Body of pancreas (tissue), 4 donors: ENCODE results near the gene SMCO2. TPM values are rescaled to one million over a fixed set of nuclear protein-coding genes. Genes with fewer than 3 reads are reported as not detected.

Source experiments
- ATAC-seq: fragments of 150-250 bp; one replicate; pipeline ENCODE4 v1.9.1; 2016
- DNase-seq, 4 donors: peaks; one replicate each; pipeline ENCODE4 v3.0.0-alpha.2; 2019
- H3K27ac ChIP-seq, 4 donors: fragments of 200-600 bp; sonication (generic); 1 replicate in 3 of 4; 2 replicates in 1 of 4; pipeline versions ENCODE4 v1.5.1 to v1.6.1; 2016 to 2019; ENCODE audit warnings: mild to moderate bottlenecking in 1 of 4, mixed read lengths in 1 of 4, moderate library complexity in 1 of 4
- H3K27me3 ChIP-seq, 2 donors: fragments of 200-600 bp; sonication (generic); one replicate each; pipeline ENCODE4 v1.6.0; 2016; ENCODE audit warnings: mild to moderate bottlenecking in 1 of 2
- H3K36me3 ChIP-seq, 2 donors: fragments of 200-600 bp; sonication (generic); replicated peaks in 1 of 2; 2 replicates each; pipeline ENCODE4 v1.5.1; 2016; ENCODE audit warnings: low read depth in 2 of 2; ENCODE audit not compliant: insufficient read depth in 1 of 2
- H3K4me1 ChIP-seq: fragments of 200-600 bp; sonication (generic); one replicate; pipeline ENCODE4 v1.6.0; 2016
- H3K4me3 ChIP-seq, 2 donors: fragments of 200-600 bp; sonication (generic); 1 replicate in 1 of 2; 2 replicates in 1 of 2; pipeline ENCODE4 v1.5.1; 2016 to 2019
- H3K9me3 ChIP-seq, 3 donors: fragments of 200-600 bp; sonication (generic); 1 replicate in 2 of 3; 2 replicates in 1 of 3; pipeline ENCODE4 v1.5.1; 2016
- POLR2A ChIP-seq, 3 donors: fragments of 450-650 bp; IDR thresholded peaks; one replicate each; pipeline ENCODE4 v1.6.1; 2016; ENCODE audit warnings: antibody characterized with exemption in 3 of 3, mild to moderate bottlenecking in 2 of 3
- WGBS, 2 donors: methylation state at CpG; one replicate each; pipeline ENCODE4 v1.1.5; 2017; 5-methylcytosine and 5-hydroxymethylcytosine counted together
- intact Hi-C: fragments of 100-400 bp; cut with DNase I; formaldehyde crosslinking; loops from one replicate; pipeline ENCODE4 v1.15.1; 2023
- total RNA-seq, 2 donors: library from RNA; depleted of rRNA; stranded (reverse); fragments of >200 nt; gene quantifications; one replicate each; pipeline ENCODE4 v1.1.0, GENCODE V29; 2016
- TF ChIP-seq, protein P1 (sequence below), 7 experiments: fragments of 450-650 bp in 4 of 7; fragments of 200-600 bp in 3 of 7; sonication (generic) in 3 of 7; IDR thresholded peaks; one replicate each; pipeline ENCODE4 v1.5.1; 2016 to 2019; ENCODE audit warnings: antibody characterized with exemption in 7 of 7

Gene SMCO2
- not detected for total RNA-seq

- no peak for TF ChIP-seq POLR2A (IDR thresholded peaks at IDR 0.05)
- TF ChIP-seq, protein P1, sequence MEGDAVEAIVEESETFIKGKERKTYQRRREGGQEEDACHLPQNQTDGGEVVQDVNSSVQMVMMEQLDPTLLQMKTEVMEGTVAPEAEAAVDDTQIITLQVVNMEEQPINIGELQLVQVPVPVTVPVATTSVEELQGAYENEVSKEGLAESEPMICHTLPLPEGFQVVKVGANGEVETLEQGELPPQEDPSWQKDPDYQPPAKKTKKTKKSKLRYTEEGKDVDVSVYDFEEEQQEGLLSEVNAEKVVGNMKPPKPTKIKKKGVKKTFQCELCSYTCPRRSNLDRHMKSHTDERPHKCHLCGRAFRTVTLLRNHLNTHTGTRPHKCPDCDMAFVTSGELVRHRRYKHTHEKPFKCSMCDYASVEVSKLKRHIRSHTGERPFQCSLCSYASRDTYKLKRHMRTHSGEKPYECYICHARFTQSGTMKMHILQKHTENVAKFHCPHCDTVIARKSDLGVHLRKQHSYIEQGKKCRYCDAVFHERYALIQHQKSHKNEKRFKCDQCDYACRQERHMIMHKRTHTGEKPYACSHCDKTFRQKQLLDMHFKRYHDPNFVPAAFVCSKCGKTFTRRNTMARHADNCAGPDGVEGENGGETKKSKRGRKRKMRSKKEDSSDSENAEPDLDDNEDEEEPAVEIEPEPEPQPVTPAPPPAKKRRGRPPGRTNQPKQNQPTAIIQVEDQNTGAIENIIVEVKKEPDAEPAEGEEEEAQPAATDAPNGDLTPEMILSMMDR (IDR thresholded peaks at IDR 0.05) = no peak
- intact Hi-C loops = no loop called here
- no peak for ATAC-seq
- Histone ChIP-seq H3K36me3 (no peaks in the 10 kb centered on the region), H3K4me1 (no peaks in the 10 kb centered on the region), H3K27me3 (no peaks in the 10 kb centered on the region), H3K27ac (no peak within 1 kb of the TSS), H3K9me3 (peaks cover 0 to 3% (median 0%) of the 10 kb centered on the region in 3 donors), H3K4me3 (no peak within 1 kb of the TSS)
- no peak for DNase-seq
- WGBS, 2 donors = 81 to 85% methylated on average over 3 of the region's 3 CpGs
Measured at GRCh38 chr12:27446436-27446835, at the start of gene SMCO2. TSS of gene SMCO2 (plus strand) at chr12:27446736. CDS start at chr12:27470632, 23,896 bp downstream.

DNA sequence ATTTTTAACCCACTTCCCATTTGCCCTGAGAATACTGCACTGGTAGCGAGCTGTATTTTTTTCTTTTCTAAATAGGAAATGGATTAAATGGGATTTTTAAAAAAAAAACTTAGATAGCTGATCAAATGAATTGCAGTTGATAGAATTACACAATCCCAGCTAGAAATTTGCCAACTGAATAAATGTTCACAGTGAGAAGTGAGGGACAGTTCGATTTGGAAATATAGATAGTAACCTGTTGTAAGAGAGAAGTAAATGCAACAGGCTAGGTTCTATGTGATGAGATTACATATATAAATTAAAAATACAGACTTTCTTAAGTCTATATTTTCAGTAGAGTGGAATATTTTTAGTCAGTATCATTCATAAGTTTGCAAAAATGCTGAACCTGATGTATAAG is 48.1 kb upstream of the SMCO2 start:
- 66 to 72% methylated on average over 2 of the region's 2 CpGs for WGBS, 2 donors
- TF ChIP-seq, protein P1 (IDR thresholded peaks at IDR 0.05) = no peak
- no peak for TF ChIP-seq POLR2A (IDR thresholded peaks at IDR 0.05)

GRCh38 chr12:27399074-27399473 is 47.5 kb upstream of the SMCO2 start:
- ATAC-seq = no peak
- no peaks in the 10 kb centered on the region for H3K9me3 ChIP-seq
- no peaks in the 10 kb centered on the region for H3K36me3 ChIP-seq
- intact Hi-C loops = no loop called here
- peaks cover 7% of the 10 kb centered on the region for H3K4me1 ChIP-seq
- no peak for DNase-seq
- 90 to 93% methylated on average over 2 of the region's 2 CpGs for WGBS, 2 donors
- TF ChIP-seq, protein P1 (IDR thresholded peaks at IDR 0.05) = no peak
- no peak for TF ChIP-seq POLR2A (IDR thresholded peaks at IDR 0.05)
- H3K27me3 ChIP-seq = no peaks in the 10 kb centered on the region
- no peak overlapping the region for H3K4me3 ChIP-seq
- H3K27ac ChIP-seq = no peak overlapping the region

More for the DNA sequence above, 48.1 kb upstream of the SMCO2 start:
- no peak for DNase-seq
- intact Hi-C loops = no loop called here
- H3K27me3 ChIP-seq = no peaks in the 10 kb centered on the region
- ATAC-seq = no peak
- no peaks in the 10 kb centered on the region for H3K36me3 ChIP-seq
- H3K4me3 ChIP-seq = no peak overlapping the region
- no peaks in the 10 kb centered on the region for H3K9me3 ChIP-seq
- no peak overlapping the region for H3K27ac ChIP-seq
- H3K4me1 ChIP-seq = peaks cover 7% of the 10 kb centered on the region

GRCh38 chr12:27400856-27401354 is 45.6 kb upstream of the SMCO2 start:
- ATAC-seq (no peak), DNase-seq (no peak)
- WGBS, 2 donors = 56 to 68% methylated on average over 5 of the region's 5 CpGs
- no peak overlapping the region for H3K27ac ChIP-seq
- H3K36me3 ChIP-seq = no peaks in the 10 kb centered on the region
- peaks cover 7% of the 10 kb centered on the region for H3K4me1 ChIP-seq
- intact Hi-C loops = no loop called here
- TF ChIP-seq, protein P1 (IDR thresholded peaks at IDR 0.05) = no peak
- TF ChIP-seq POLR2A (IDR thresholded peaks at IDR 0.05) = no peak
- no peaks in the 10 kb centered on the region for H3K27me3 ChIP-seq
- no peak overlapping the region for H3K4me3 ChIP-seq
- H3K9me3 ChIP-seq = no peaks in the 10 kb centered on the region

- Histone ChIP-seq H3K9me3 (no peaks in the 10 kb centered on the region), H3K4me3 (no peak overlapping the region), H3K27me3 (no peaks in the 10 kb centered on the region), H3K36me3 (no peaks in the 10 kb centered on the region), H3K4me1 (no peaks in the 10 kb centered on the region), H3K27ac (no peak overlapping the region)
- intact Hi-C loops = no loop called here
- DNase-seq (no peak), ATAC-seq (no peak)
- TF ChIP-seq, protein P1 (IDR thresholded peaks at IDR 0.05) = no peak
- no peak for TF ChIP-seq POLR2A (IDR thresholded peaks at IDR 0.05)
Measured at GRCh38 chr12:27412047-27412446, 34.5 kb upstream of the SMCO2 start.
